Thymus (tissue), 11 donors: ENCODE measurements around the gene ANKAR. TPM values are rescaled to one million over a fixed set of nuclear protein-coding genes. Genes with fewer than 3 reads are reported as not detected.

Experiments used
- DNase-seq, 9 donors: peaks; one replicate each; pipeline ENCODE4 v3.0.0-alpha.2; 2013; ENCODE audit warnings: low spot score in 9 of 9, low read depth in 6 of 9, missing footprints in 1 of 9
- H3K27ac ChIP-seq, 2 donors: one replicate each; pipeline ENCODE4 v1.5.1; 2013; ENCODE audit warnings: control low read depth in 1 of 2, low read depth in 1 of 2, low read length in 1 of 2, mild to moderate bottlenecking in 1 of 2, moderate library complexity in 1 of 2
- H3K27me3 ChIP-seq, 2 donors: one replicate each; pipeline ENCODE4 v1.5.1; 2013; ENCODE audit warnings: low read length in 1 of 2; ENCODE audit not compliant: control insufficient read depth in 2 of 2, insufficient read depth in 1 of 2
- H3K36me3 ChIP-seq, 2 donors: one replicate each; pipeline ENCODE4 v1.5.1; 2013; ENCODE audit warnings: low read length in 1 of 2, mild to moderate bottlenecking in 1 of 2, moderate library complexity in 1 of 2; ENCODE audit not compliant: control insufficient read depth in 2 of 2, insufficient read depth in 2 of 2
- H3K4me1 ChIP-seq, 2 donors: one replicate each; pipeline ENCODE4 v1.5.1; 2013; ENCODE audit warnings: low read length in 2 of 2; ENCODE audit not compliant: control insufficient read depth in 2 of 2, insufficient read depth in 2 of 2
- H3K4me3 ChIP-seq, 2 donors: one replicate each; pipeline ENCODE4 v1.5.1; 2013; ENCODE audit warnings: low read length in 2 of 2, control low read depth in 1 of 2, mild to moderate bottlenecking in 1 of 2
- H3K9me3 ChIP-seq, 2 donors: one replicate each; pipeline ENCODE4 v1.5.1; 2013; ENCODE audit warnings: low read length in 1 of 2, mild to moderate bottlenecking in 1 of 2; ENCODE audit not compliant: control insufficient read depth in 2 of 2, insufficient read depth in 1 of 2
- WGBS: extraction: QIAGEN DNeasy Blood & Tissue Kit; methylation state at CpG from one replicate; pipeline ENCODE4 v1.1.7; 2013; 5-methylcytosine and 5-hydroxymethylcytosine counted together
- polyA plus RNA-seq: library from polyadenylated mRNA; stranded (reverse); fragments of 200-250 nt; gene quantifications from one replicate; pipeline ENCODE4 v1.2.3, GENCODE V29; 2013
- total RNA-seq: library from RNA; stranded (reverse); fragments of 120-200 nt; gene quantifications from one replicate; pipeline ENCODE4 v1.2.4, GENCODE V29; 2013
- donor health status: healthy.

The ANKAR gene
- total and polyA plus RNA-seq, 2 donors = 4.0 to 10.0 TPM

DNA sequence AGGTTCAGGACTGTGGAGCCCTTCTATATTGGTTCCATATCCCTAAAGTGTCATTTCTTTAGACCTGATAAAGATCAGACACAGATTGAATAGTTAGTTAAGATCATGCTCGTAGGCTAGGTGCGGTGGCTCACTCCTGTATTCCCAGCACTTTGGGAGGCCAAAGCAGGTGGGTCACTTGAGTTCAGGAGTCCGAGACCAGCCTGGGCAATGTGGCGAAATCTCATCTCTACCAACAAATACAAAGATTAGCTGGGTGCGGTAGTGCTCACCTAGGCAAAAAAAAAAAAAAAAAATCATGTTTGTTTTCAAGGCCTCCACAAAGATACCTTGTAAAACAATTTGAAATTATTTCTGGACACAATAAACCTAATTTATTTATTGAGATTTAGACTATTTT lies 4.6 kb upstream of the ANKAR start:
- Histone ChIP-seq H3K9me3 (no peaks in the 10 kb centered on the region), H3K4me3 (no peak overlapping the region), H3K27ac (no peak overlapping the region), H3K27me3 (no peaks in the 10 kb centered on the region), H3K36me3 (peaks cover 11 to 58% of the 10 kb centered on the region in 2 donors), H3K4me1 (peaks cover 4 to 10% of the 10 kb centered on the region in 2 donors)
- WGBS = 97% methylated on average over 5 of the region's 5 CpGs
- no peak for DNase-seq

DNA sequence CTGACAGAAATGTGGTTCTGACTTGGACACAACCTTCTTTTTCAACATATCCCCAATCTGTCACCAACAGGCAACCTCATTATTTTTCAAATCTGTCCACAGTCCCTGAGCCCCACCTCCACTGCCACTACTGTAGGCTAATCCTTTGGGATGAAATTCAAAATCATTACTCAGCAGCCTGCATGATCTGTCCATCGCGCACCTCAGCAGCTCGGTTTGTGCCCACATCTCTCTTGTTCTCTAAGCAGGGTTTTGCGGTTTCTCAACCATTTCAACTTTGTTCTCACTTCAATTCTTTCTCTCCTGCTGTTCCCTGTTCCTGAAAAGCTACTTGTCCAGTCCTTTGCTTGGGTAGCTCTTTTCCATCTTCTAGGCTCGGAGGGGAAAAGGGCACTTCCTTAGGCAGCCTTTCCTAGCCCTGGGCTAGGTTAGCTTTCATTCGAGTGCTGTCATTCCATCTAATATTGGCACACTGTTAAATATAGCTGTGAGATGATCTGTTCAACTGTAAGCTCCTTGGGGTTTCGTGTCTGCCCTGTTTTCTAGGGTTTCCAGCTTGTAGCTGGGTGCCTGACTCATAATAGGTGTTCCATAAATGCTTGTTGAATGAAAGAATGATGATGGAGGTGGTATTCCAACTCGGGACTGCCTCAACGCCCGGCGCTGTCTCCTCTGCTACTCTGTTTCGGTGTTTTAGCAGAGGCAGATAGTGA lies 653 bp upstream of the ANKAR start:
- Histone ChIP-seq H3K27me3 (no peaks in the 10 kb centered on the region), H3K4me1 (peaks cover 4 to 10% of the 10 kb centered on the region in 2 donors), H3K27ac (peak overlapping the region in 1 of 2 donors; percentile 87), H3K9me3 (no peaks in the 10 kb centered on the region), H3K4me3 (peak overlapping the region; percentile 67 to 77), H3K36me3 (peaks cover 5 to 26% of the 10 kb centered on the region in 2 donors)
- no peak for DNase-seq
- WGBS = 45% methylated on average over 12 of the region's 12 CpGs

DNA sequence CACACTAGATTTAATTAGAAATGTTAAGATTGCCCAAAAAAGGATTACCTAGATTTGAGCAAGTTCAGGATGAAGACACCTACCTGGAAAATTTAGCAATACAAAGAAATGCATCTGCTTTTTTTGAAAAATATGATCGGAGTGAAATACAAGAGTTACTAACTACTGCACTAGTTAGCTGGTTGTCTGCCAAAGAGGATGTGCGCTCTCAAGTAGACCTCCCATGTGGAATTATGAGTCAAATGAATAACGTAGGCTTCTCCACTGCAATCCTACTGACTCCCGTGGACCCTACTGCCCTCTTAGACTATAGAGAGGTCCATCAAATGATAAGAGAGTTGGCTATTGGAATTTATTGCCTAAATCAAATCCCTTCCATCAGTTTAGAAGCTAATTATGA lies 2.0 kb downstream of the ANKAR start:
- 97% methylated on average over 4 of the region's 4 CpGs for WGBS
- H3K27ac ChIP-seq = no peak overlapping the region
- peaks cover 4 to 10% of the 10 kb centered on the region in 2 donors for H3K4me1 ChIP-seq
- H3K4me3 ChIP-seq = no peak overlapping the region
- no peak for DNase-seq
- H3K9me3 ChIP-seq = no peaks in the 10 kb centered on the region
- peaks cover 2 to 9% of the 10 kb centered on the region in 2 donors for H3K36me3 ChIP-seq
- no peaks in the 10 kb centered on the region for H3K27me3 ChIP-seq

DNA sequence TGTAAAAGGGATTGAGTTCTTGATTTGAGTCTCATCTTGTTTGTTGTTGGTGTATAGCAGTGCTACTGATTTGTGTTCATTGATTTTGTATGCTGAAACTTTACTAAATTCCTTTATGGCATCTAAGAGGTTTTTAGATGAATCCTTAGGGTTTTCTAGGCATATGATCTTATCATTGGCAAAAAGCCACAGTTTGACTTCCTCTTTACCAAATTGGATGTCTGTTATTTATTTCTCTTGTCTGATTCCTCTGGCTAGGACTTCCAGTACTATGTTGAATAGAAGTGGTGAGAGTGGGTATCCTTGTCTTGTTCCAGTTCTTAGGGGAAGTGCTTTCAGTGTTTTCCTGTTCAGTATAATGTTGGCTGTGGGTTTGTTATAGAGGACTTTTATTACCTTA lies 4.8 kb downstream of the ANKAR start:
- Histone ChIP-seq H3K4me3 (no peak overlapping the region), H3K4me1 (peaks cover 1 to 4% of the 10 kb centered on the region in 2 donors), H3K27ac (no peak overlapping the region), H3K9me3 (no peaks in the 10 kb centered on the region), H3K27me3 (no peaks in the 10 kb centered on the region), H3K36me3 (no peaks in the 10 kb centered on the region)
- no peak for DNase-seq

DNA sequence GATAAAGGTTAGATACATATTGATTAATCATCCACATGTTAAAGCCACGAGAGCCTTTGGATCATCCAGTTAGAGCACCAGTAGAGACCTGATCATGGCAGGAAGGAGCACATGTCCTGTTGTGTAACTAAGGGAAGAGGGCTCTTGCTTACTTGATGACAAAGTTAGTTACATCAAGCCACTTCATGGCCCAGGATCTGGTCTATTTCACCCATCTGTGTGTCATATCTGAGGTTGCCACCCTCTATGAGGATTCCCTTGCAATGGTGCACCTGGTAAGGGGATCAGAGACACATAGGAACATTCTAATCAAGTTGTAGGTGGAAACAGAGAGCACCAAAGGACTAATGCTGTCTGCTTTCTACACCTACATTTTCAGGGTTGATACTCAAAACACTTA lies 6.7 kb downstream of the ANKAR start:
- Histone ChIP-seq H3K4me1 (peaks cover 0 to 5% of the 10 kb centered on the region in 2 donors), H3K27me3 (no peaks in the 10 kb centered on the region), H3K4me3 (no peak overlapping the region), H3K36me3 (no peaks in the 10 kb centered on the region), H3K9me3 (no peaks in the 10 kb centered on the region), H3K27ac (no peak overlapping the region)
- DNase-seq = no peak
- WGBS = 98% methylated on average over 1 of the region's 1 CpG

DNA sequence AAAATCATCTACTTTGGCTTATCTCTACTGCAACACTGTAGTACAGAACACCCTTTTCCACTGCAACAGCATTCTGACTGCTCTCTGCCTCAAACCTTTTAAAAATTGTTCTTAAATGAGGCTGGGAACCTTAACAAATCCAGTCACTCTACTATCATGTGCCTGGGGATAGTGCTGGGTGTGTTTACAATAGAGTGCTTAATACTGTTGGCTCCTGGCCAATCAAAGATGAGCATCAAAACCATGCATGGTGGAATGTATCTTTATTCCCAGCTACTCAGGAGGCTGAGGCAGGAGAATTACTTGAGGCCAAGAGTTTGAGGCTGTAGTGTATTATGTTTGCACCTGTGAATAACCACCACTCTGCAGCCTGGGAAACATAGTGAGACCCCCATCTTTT lies 7.4 kb downstream of the ANKAR start:
- no peak overlapping the region for H3K27ac ChIP-seq
- no peak for DNase-seq
- H3K4me1 ChIP-seq = peaks cover 0 to 5% of the 10 kb centered on the region in 2 donors

DNA sequence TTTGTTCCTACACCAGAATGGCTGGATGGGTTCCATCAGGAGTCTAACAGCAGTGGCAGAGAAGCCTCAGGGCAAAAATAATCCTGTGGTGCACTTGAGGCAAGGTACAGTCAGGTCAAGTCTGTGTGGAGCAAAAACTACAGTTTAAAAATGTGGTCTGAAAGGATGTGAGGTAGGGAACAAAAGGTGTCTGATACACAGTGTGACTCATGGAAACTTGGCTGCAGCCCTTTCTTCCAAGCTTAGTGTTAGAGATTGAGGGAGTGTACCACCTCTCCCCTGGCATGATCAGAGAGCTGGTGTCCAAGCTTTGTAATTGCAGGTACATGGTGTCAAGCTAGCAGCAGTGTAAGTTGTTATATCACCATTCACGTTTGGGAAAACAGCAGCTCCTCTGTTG lies 8.9 kb downstream of the ANKAR start:
- DNase-seq = no peak
- Histone ChIP-seq H3K9me3 (no peaks in the 10 kb centered on the region), H3K27ac (no peak overlapping the region), H3K36me3 (no peaks in the 10 kb centered on the region), H3K4me1 (peaks cover 0 to 5% of the 10 kb centered on the region in 2 donors), H3K4me3 (no peak overlapping the region), H3K27me3 (no peaks in the 10 kb centered on the region)
- 100% methylated on average over 1 of the region's 1 CpG for WGBS

More for the DNA sequence above, 7.4 kb downstream of the ANKAR start:
- Histone ChIP-seq H3K4me3 (no peak overlapping the region), H3K27me3 (no peaks in the 10 kb centered on the region), H3K9me3 (no peaks in the 10 kb centered on the region), H3K36me3 (no peaks in the 10 kb centered on the region)

DNA sequence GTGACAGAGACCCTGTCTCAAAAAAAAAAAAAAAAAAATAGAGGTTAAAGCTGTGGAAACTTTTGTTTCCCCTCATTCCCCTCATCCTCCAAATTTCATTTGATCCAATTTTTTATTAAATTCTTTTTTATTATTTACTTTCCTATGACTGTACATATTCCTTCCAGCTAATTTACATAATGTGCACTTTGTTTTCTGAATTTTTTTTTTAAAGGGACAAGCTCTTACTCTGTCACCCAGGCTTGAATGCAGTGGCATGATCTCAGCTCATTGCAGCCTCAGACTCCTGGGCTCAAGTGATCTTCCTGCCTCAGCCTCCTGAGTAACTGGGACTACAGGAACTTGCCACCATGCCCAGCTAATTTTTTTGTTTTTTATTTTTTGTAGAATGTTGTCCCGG lies 10.3 kb downstream of the ANKAR start:
- 97% methylated on average over 1 of the region's 1 CpG for WGBS
- DNase-seq = no peak
- Histone ChIP-seq H3K27ac (no peak overlapping the region), H3K36me3 (no peaks in the 10 kb centered on the region), H3K4me1 (peaks cover 0 to 5% of the 10 kb centered on the region in 2 donors), H3K4me3 (no peak overlapping the region), H3K27me3 (no peaks in the 10 kb centered on the region), H3K9me3 (no peaks in the 10 kb centered on the region)

DNA sequence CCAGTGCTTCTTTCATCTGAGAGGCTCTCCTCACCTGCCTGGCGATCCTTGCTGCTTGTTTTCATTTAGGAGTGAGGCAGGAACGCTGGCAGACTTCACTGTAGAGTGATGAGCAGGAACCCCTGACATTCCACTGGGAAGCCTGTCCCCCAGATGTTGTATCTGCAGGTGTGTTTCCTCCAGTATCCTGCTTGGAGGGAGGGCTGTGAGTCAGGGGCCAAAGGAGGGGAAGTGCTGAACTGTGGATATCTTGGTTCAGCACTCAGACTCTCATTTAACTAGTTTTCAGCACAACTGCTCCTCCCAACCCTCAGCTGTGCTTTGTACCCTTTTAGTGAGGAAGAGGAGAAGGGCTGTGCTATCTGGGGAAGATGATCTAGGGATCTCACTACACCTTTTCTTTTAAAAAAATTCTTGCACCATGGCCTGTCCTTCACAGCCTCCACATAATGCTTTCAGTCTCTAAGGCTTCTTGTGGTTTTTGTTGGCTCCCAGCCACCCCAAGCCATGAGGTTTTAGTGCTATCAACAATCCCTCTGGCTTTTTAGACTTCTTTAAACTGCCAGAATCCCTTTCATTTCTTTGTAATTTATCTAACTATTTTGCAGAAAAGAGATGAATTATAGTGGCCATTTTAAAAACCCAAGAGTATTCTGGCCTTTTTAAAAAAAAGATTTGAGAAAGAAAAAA lies 11.2 kb downstream of the ANKAR start:
- Histone ChIP-seq H3K4me3 (no peak overlapping the region), H3K4me1 (peaks cover 0 to 5% of the 10 kb centered on the region in 2 donors), H3K9me3 (no peaks in the 10 kb centered on the region), H3K27me3 (no peaks in the 10 kb centered on the region), H3K27ac (no peak overlapping the region), H3K36me3 (no peaks in the 10 kb centered on the region)
- DNase-seq = no peak
- WGBS = 74% methylated on average over 2 of the region's 2 CpGs
